ENCODE results near the gene HLCS.

The HLCS gene

DNA sequence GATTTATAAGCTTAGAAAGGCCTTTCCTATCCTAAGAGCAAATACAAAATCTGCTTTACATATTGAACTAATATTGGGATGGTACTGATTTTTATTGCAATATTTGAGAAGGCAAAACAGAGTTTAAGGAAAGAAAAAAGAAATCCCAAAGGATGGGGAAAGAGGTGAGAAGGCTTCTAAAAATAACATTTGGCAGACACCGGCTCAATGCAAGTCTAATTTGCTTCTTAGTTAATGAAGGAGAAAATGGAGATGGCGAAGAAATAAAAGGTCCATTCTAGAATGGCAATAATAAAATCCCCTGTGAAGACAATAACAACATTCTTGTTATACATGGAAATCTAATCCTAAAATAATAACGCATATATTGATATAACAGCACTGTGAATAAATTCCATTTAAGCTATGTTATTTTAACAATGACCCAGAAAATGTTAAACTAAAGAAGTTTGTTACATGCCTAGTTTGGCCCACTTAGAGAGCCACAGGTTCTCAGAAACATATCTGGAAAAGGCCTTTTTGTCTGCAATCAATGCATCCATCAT lies 117.7 kb downstream of the HLCS start:
- no peaks in the 10 kb centered on the region for H3K9me3 Mint-ChIP-seq
- no peaks in the 10 kb centered on the region for H3K36me3 Mint-ChIP-seq (ENCODE audit: low read depth)
- H3K4me3 Mint-ChIP-seq = no peak overlapping the region
- H3K4me1 Mint-ChIP-seq = peaks cover 5% of the 10 kb centered on the region
- no peak overlapping the region for H3K27ac Mint-ChIP-seq
- peaks cover 4% of the 10 kb centered on the region for H3K27me3 Mint-ChIP-seq (ENCODE audit: low read depth)
- TF ChIP-seq, protein P1, sequence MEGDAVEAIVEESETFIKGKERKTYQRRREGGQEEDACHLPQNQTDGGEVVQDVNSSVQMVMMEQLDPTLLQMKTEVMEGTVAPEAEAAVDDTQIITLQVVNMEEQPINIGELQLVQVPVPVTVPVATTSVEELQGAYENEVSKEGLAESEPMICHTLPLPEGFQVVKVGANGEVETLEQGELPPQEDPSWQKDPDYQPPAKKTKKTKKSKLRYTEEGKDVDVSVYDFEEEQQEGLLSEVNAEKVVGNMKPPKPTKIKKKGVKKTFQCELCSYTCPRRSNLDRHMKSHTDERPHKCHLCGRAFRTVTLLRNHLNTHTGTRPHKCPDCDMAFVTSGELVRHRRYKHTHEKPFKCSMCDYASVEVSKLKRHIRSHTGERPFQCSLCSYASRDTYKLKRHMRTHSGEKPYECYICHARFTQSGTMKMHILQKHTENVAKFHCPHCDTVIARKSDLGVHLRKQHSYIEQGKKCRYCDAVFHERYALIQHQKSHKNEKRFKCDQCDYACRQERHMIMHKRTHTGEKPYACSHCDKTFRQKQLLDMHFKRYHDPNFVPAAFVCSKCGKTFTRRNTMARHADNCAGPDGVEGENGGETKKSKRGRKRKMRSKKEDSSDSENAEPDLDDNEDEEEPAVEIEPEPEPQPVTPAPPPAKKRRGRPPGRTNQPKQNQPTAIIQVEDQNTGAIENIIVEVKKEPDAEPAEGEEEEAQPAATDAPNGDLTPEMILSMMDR (IDR thresholded peaks at IDR 0.05; ENCODE audit: unreplicated experiment in 3 of 3) = no peak

DNA sequence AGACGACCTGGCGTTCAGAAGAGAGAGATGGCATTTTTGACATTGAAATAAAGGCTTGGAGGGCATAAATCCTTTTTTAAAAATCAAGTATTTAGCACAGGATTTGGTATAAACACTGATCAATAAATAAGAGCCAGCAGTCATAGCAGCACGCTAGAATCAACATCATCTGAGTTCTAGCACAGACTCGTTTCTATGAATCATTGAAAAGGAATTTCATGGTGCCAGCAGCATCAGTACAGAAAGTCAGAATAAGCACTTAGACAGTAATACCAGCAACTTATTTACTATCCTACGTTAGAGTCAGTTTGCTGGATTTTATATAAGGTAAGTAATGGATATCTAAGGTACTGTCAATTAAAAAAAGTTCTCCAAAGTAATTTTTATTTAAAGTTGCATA lies 119.3 kb downstream of the HLCS start:
- TF ChIP-seq, protein P1 (IDR thresholded peaks at IDR 0.05; ENCODE audit: unreplicated experiment in 3 of 3) = no peak
- H3K4me3 Mint-ChIP-seq = no peak overlapping the region
- no peaks in the 10 kb centered on the region for H3K9me3 Mint-ChIP-seq
- peaks cover 4% of the 10 kb centered on the region for H3K27me3 Mint-ChIP-seq (ENCODE audit: low read depth)
- H3K36me3 Mint-ChIP-seq (ENCODE audit: low read depth) = no peaks in the 10 kb centered on the region
- H3K27ac Mint-ChIP-seq = no peak overlapping the region
- H3K4me1 Mint-ChIP-seq = peaks cover 5% of the 10 kb centered on the region

DNA sequence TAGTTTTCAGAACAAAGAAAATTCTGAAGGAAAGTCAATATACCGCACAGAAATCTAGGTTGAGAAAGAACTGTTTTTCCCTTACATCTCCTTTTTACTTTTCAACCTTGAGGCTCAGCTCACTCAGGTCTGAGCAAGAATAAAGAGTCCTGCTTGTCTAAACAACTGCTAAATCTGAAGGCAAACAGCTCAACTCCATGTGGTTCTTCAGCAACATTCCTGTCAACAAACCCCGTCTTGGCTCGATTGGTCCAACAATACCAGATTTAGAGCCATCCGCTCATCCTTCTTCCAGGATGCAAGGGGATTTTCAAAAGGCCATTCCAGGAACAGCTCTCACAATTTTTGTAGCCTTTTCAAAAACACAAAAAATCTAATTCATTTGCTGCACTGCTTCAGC lies 119.8 kb downstream of the HLCS start:
- Mint-ChIP-seq H3K27ac (no peak overlapping the region), H3K27me3 (ENCODE audit: low read depth) (peaks cover 4% of the 10 kb centered on the region), H3K4me1 (peaks cover 5% of the 10 kb centered on the region), H3K9me3 (no peaks in the 10 kb centered on the region), H3K4me3 (no peak overlapping the region), H3K36me3 (ENCODE audit: low read depth) (no peaks in the 10 kb centered on the region)
- TF ChIP-seq, protein P1 (IDR thresholded peaks at IDR 0.05; ENCODE audit: unreplicated experiment in 3 of 3) = no peak

DNA sequence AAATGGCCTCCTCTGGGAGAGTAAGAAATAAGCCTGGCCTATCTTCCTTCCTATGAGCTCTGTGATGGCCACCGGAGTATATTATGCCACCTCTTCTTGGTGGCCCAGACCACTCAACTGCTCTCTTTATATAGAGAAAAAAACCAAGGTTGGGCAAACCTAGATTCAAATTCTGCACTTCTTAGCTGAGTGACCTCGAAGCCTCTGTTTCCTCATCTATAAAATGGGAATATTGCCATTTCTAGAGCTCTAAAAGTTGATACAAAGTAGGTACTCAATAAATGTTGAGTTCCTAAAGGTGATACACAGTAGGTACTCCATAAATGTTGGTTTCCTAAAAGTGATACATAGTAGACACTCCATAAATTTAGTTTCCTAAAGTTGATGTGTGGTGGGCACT lies 120.7 kb downstream of the HLCS start:
- no peak overlapping the region for H3K4me3 Mint-ChIP-seq
- H3K27ac Mint-ChIP-seq = no peak overlapping the region
- peaks cover 4% of the 10 kb centered on the region for H3K27me3 Mint-ChIP-seq (ENCODE audit: low read depth)
- H3K9me3 Mint-ChIP-seq = no peaks in the 10 kb centered on the region
- H3K4me1 Mint-ChIP-seq = peaks cover 5% of the 10 kb centered on the region
- TF ChIP-seq, protein P1 (IDR thresholded peaks at IDR 0.05; ENCODE audit: unreplicated experiment in 3 of 3) = no peak
- H3K36me3 Mint-ChIP-seq (ENCODE audit: low read depth) = no peaks in the 10 kb centered on the region

DNA sequence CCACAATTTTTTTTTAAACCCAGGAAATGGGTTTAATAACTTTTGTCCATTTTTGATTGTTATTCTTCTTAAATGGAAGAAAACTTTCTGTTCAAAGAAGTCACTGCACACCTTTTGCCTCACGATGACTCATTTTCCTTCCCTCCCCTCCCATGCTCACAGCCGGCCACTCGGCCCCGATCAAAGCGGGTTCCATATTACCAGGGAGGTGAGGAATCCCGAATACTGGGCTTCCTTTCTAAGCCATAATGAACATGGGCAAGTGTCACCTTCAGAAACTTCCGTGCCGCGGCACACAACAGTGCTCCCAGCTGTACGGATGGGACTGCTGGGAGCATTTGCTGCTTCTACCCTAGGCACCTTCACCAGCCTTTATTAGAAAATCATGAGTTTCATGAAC lies 121.4 kb downstream of the HLCS start:
- H3K27ac Mint-ChIP-seq = no peak overlapping the region
- no peak overlapping the region for H3K4me3 Mint-ChIP-seq

DNA sequence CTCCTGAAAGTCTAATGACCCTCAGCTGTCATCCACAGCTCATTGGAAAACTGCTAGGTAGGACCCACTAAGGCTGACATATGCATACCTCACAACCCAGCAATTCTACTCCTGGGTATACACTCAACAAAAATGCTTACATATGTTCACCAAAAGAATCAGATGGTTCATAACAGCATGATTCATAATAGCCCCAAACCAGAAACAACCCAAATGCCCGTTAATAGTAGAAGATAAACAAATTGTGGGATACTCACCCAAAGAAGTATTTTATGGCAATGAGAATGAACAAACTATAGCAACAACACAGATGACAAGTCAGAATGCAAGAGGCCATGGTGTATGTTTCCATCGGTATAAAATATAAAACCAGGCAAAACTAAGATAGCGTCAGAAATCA lies 124.6 kb downstream of the HLCS start:
- peaks cover 18% of the 10 kb centered on the region for H3K4me1 Mint-ChIP-seq

More for the DNA sequence above, 121.4 kb downstream of the HLCS start:
- no peaks in the 10 kb centered on the region for H3K27me3 Mint-ChIP-seq (ENCODE audit: low read depth)
- no peaks in the 10 kb centered on the region for H3K9me3 Mint-ChIP-seq
- H3K4me1 Mint-ChIP-seq = peaks cover 5% of the 10 kb centered on the region
- TF ChIP-seq, protein P1 (IDR thresholded peaks at IDR 0.05; ENCODE audit: unreplicated experiment in 3 of 3) = no peak
- H3K36me3 Mint-ChIP-seq (ENCODE audit: low read depth) = no peaks in the 10 kb centered on the region

More for the DNA sequence above, 124.6 kb downstream of the HLCS start:
- Mint-ChIP-seq H3K27ac (no peak overlapping the region), H3K36me3 (ENCODE audit: low read depth) (no peaks in the 10 kb centered on the region), H3K27me3 (ENCODE audit: low read depth) (no peaks in the 10 kb centered on the region), H3K9me3 (no peaks in the 10 kb centered on the region), H3K4me3 (no peak overlapping the region)
- TF ChIP-seq, protein P1 (IDR thresholded peaks at IDR 0.05; ENCODE audit: unreplicated experiment in 3 of 3) = no peak
